ENCODE measurements around the gene CKAP2. TPM values are rescaled to one million over a fixed set of nuclear protein-coding genes. Genes with fewer than 3 reads are reported as not detected.

Gene CKAP2, protein sequence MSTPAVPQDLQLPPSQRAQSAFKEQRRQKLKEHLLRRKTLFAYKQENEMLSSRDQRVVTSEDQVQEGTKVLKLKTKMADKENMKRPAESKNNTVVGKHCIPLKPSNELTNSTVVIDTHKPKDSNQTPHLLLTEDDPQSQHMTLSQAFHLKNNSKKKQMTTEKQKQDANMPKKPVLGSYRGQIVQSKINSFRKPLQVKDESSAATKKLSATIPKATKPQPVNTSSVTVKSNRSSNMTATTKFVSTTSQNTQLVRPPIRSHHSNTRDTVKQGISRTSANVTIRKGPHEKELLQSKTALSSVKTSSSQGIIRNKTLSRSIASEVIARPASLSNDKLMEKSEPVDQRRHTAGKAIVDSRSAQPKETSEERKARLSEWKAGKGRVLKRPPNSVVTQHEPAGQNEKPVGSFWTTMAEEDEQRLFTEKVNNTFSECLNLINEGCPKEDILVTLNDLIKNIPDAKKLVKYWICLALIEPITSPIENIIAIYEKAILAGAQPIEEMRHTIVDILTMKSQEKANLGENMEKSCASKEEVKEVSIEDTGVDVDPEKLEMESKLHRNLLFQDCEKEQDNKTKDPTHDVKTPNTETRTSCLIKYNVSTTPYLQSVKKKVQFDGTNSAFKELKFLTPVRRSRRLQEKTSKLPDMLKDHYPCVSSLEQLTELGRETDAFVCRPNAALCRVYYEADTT
- total RNA-seq = 21.7 and 30.8 TPM in 2 replicates

DNA sequence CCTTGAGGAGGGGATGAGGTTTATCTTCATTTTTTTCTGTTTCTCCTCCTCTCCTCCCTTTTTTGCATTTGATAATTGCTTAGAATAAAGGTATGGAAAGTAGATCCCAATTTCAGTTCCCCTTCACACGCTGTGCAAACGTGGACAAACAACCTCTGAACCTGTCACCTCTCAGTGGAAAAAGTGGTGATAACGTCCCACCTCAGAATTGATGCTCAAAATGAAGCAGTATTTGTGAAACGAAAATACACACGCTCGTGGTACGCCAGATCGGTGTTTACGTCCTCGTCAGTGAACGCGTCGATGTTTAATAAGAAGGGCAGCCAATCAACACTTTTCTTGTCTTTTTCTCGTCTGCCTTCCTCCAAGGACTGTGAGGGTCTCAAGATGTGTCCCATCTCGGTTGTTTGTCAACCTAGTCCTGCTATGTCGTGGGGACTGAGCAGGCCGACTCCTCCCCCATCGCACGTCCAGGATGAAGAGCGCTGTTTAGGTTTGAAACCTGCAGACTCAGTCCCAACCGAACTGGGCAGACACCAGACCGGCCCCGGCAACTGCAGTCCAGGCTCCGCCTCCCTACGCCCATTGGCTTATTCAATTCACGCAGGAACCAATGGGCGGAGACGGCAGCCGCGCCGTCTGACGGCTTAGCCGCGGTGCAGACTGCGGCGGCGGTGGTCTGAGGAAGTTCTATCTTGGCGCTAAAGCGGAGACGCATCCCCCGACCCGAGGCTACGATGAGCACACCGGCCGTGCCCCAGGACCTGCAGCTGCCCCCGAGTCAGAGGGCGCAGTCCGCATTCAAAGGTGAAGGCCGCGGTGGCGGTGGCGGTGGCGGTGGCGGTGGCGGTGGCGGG lies at the start of gene CKAP2:
Gene CKAP2, plus strand, starts transcription at position 659 of the 857 bp plus-strand sequence. Its CDS starts 79 bp downstream, at position 738.

DNA sequence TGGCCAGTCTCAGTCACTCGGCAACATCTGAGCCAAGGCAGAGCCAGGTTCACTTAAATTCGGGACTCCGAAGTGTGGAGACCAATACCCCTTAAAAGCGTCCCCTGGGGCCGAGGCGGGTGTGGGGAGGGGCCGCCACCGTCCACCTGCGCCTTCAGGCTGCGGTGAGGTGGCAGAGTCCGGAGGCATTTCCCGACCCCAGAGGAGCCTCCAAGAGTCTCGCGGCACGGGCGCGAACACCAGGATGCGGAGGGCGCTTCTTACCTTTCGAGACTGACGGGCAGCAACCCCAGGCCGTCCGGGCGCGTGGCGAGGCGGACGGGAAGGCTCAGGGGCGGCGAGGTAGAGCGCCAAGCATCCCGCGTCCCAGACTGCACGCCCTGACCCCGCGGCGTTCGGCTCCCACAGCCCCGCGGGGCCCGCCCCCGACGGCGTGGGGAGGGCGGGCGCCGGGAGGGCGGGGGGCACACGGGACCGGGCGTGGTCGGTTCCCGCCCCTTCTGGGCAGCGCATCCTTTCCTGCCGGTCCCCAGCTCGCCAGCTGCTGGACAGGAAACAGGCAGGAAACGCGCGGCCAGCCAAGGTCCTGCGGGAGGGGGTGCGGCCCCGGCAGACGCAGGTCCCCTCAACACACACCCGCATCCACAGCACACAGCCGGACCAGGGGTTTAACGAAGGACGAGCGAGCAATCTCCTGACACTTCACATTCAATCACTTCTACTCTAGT lies 49.3 kb upstream of the CKAP2 start, which contains the start of gene THSD1:
Gene THSD1, minus strand, starts transcription at position 406 of the 728 bp plus-strand sequence. CDS start 3,572 bp downstream, outside the sequence.

DNA sequence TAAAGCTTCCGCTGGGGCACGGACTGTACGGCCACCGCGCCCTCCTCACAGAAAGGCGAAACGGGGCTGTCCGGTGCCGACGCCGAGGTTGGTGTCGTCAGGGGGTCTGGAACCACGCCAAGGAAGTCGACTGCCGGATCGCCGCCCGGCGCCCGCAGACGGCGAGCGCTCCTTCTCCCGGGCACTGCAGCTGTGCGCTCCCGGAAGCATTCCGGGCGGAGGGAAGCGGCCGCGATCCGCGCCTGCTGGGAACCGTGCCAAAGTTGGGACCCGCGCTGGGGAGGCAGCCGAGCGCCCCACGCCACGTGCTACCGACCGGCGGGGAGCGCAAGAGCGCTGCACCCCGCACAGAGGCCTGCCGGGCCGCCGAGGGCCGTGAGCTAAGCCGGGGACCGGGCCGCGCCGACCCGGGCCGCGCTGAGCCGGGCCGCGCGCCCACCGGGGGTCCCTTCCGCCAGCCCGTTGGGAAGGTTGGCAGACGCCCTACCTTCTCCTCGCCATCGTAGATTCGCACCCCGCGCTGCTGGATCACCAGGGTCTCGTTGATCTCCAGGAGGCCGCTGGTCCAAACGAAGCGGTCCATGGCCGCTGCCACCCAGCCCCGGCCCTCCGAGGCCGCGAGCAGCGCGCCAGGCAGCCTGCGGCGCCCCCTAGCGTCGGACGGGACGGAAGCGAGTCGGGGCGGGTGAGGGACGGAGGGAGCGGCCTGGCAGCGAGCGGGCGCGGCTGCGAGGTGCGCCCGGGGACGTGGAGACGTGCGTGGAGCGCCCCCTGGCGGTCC lies 5.1 kb upstream of the CKAP2 start, which contains the start of gene VPS36:
Gene VPS36, minus strand, starts transcription at position 623 of the 781 bp plus-strand sequence. Its CDS starts 40 bp downstream, at position 583.

Other genes starting within 250 kb of the CKAP2 start
- gene THSD1, start 49.3 kb upstream of the CKAP2 start, total RNA-seq = 2.4 and 3.9 TPM in 2 replicates
- gene VPS36, start 4.8 kb upstream of the CKAP2 start, total RNA-seq = 15.8 and 20.3 TPM in 2 replicates
- gene HNRNPA1L2, start 187.0 kb downstream of the CKAP2 start, total RNA-seq = 2.3 and 4.5 TPM in 2 replicates
- gene SUGT1, start 197.4 kb downstream of the CKAP2 start, total RNA-seq = 23.2 and 36.7 TPM in 2 replicates